Caco-2 (cell line): ENCODE results near the gene SH3BP4. TPM values are rescaled to one million over a fixed set of nuclear protein-coding genes. Genes with fewer than 3 reads are reported as not detected.

Experiments
- BruUV-seq: library from RNA; stranded (reverse); fragments of 400-500 nt; replicated peaks from 2 replicates; lab custom pipeline; 2021; lab: Mats Ljungman, UMichigan
- CTCF ChIA-PET: fragments of 300-600 bp; sonication (Branson Sonifier 250); formaldehyde crosslinking; loops from one replicate; lab custom pipeline; 2022; ENCODE audit warnings: antibody characterized with exemption; lab: Charles Lee
- POLR2A ChIA-PET: fragments of 300-600 bp; sonication (Branson Sonifier 250); formaldehyde crosslinking; loops from one replicate; lab custom pipeline; 2022; ENCODE audit warnings: antibody characterized with exemption; lab: Charles Lee
- DNase-seq, 2 experiments: peaks; one replicate each; pipeline versions ENCODE4 v3.0.0 to v3.0.0-alpha.2; 2020 to 2022
- H3K27me3 ChIP-seq: replicated peaks from 2 replicates; pipeline ENCODE4 v1.6.0; 2011; ENCODE audit warnings: low read length; ENCODE audit not compliant: control insufficient read depth, insufficient read depth
- H3K36me3 ChIP-seq: 2 replicates; pipeline ENCODE4 v1.5.1; 2011; ENCODE audit warnings: low read length; ENCODE audit not compliant: control insufficient read depth, insufficient read depth
- H3K4me1 ChIP-seq: fragments of 250-450 bp; sonication (Bioruptor Pico); 2 replicates; pipeline ENCODE4 v1.5.1; 2020; ENCODE audit warnings: mild to moderate bottlenecking
- H3K4me3 ChIP-seq: 2 replicates; pipeline ENCODE4 v1.5.1; 2011; ENCODE audit warnings: low read depth, mild to moderate bottlenecking, control low read depth, low read length
- H3K9me3 ChIP-seq: fragments of 250-450 bp; sonication (Bioruptor Pico); 2 replicates; pipeline ENCODE4 v1.5.1; 2020; ENCODE audit warnings: mild to moderate bottlenecking, moderate library complexity
- H3K27ac Mint-ChIP-seq: one replicate; pipeline ENCODE4 v1.8.0; 2022; ENCODE audit warnings: mixed read lengths; ENCODE audit not compliant: unreplicated experiment
- H3K27me3 Mint-ChIP-seq: one replicate; pipeline ENCODE4 v1.8.0; 2022; ENCODE audit warnings: mixed read lengths; ENCODE audit not compliant: insufficient read depth, unreplicated experiment
- H3K36me3 Mint-ChIP-seq: one replicate; pipeline ENCODE4 v1.8.0; 2022; ENCODE audit warnings: mild to moderate bottlenecking, mixed read lengths; ENCODE audit not compliant: insufficient read depth, unreplicated experiment
- H3K4me1 Mint-ChIP-seq: one replicate; pipeline ENCODE4 v1.8.0; 2022; ENCODE audit warnings: low read depth, mixed read lengths; ENCODE audit not compliant: unreplicated experiment
- H3K4me3 Mint-ChIP-seq: one replicate; pipeline ENCODE4 v1.8.0; 2022; ENCODE audit warnings: mild to moderate bottlenecking, moderate library complexity, mixed read lengths; ENCODE audit not compliant: unreplicated experiment
- H3K9me3 Mint-ChIP-seq: one replicate; pipeline ENCODE4 v1.8.0; 2022; ENCODE audit warnings: mixed read lengths; ENCODE audit not compliant: unreplicated experiment
- intact Hi-C: fragments of 100-400 bp; cut with micrococcal nuclease; formaldehyde crosslinking; loops from one replicate; pipeline ENCODE4 v1.10.0; 2022; ENCODE audit not compliant: unreplicated experiment
- total RNA-seq: library from RNA; stranded (reverse); gene quantifications from 2 replicates; pipeline ENCODE4 v1.2.3, GENCODE V29; 2022
- TF ChIP-seq, protein P1 (sequence below), 2 experiments: fragments of 200-600 bp in 1 of 2; IDR thresholded peaks; 1 replicate in 1 of 2; 2 replicates in 1 of 2; pipeline versions ENCODE4 v1.5.1 to v1.8.0; 2011 to 2022; ENCODE audit warnings: antibody characterized with exemption in 1 of 2, control low read depth in 1 of 2, inconsistent platforms in 1 of 2, low read depth in 1 of 2, low read length in 1 of 2, mild to moderate bottlenecking in 1 of 2, moderate library complexity in 1 of 2; ENCODE audit not compliant: insufficient read depth in 1 of 2, severe bottlenecking in 1 of 2, unreplicated experiment in 1 of 2

Gene SH3BP4
- total RNA-seq, 1 experiment from 2014 or later, result 29.9 TPM

- no peaks in the 10 kb centered on the region for H3K36me3 ChIP-seq
- intact Hi-C loops, result no loop called here
- ChIA-PET CTCF (no interaction called here), POLR2A (no interaction called here)
- no peaks in the 10 kb centered on the region for H3K27me3 ChIP-seq
- no peaks in the 10 kb centered on the region for H3K27me3 Mint-ChIP-seq
- H3K4me3 Mint-ChIP-seq, result peak overlapping the region; percentile 74
- H3K4me1 ChIP-seq, result peaks cover 21% of the 10 kb centered on the region
- DNase-seq, result peak in 1 of 2 experiments; percentile 10
- H3K9me3 Mint-ChIP-seq, result no peaks in the 10 kb centered on the region
- no peak overlapping the region for H3K27ac Mint-ChIP-seq
- H3K4me1 Mint-ChIP-seq, result peaks cover 18% of the 10 kb centered on the region
- TF ChIP-seq, protein P1, sequence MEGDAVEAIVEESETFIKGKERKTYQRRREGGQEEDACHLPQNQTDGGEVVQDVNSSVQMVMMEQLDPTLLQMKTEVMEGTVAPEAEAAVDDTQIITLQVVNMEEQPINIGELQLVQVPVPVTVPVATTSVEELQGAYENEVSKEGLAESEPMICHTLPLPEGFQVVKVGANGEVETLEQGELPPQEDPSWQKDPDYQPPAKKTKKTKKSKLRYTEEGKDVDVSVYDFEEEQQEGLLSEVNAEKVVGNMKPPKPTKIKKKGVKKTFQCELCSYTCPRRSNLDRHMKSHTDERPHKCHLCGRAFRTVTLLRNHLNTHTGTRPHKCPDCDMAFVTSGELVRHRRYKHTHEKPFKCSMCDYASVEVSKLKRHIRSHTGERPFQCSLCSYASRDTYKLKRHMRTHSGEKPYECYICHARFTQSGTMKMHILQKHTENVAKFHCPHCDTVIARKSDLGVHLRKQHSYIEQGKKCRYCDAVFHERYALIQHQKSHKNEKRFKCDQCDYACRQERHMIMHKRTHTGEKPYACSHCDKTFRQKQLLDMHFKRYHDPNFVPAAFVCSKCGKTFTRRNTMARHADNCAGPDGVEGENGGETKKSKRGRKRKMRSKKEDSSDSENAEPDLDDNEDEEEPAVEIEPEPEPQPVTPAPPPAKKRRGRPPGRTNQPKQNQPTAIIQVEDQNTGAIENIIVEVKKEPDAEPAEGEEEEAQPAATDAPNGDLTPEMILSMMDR (IDR thresholded peaks at IDR 0.05; ENCODE audit: insufficient read depth in 1 of 2, low read depth in 1 of 2, low read length in 1 of 2, severe bottlenecking in 1 of 2, unreplicated experiment in 1 of 2), result no peak
- peak overlapping the region; percentile 57 for H3K4me3 ChIP-seq
- no peaks in the 10 kb centered on the region for H3K9me3 ChIP-seq
- no TSS peak for BruUV-seq
- peaks cover 6% of the 10 kb centered on the region for H3K36me3 Mint-ChIP-seq
Measured at GRCh38 chr2:234950730-234951663, 820 bp upstream of the SH3BP4 start.

DNA sequence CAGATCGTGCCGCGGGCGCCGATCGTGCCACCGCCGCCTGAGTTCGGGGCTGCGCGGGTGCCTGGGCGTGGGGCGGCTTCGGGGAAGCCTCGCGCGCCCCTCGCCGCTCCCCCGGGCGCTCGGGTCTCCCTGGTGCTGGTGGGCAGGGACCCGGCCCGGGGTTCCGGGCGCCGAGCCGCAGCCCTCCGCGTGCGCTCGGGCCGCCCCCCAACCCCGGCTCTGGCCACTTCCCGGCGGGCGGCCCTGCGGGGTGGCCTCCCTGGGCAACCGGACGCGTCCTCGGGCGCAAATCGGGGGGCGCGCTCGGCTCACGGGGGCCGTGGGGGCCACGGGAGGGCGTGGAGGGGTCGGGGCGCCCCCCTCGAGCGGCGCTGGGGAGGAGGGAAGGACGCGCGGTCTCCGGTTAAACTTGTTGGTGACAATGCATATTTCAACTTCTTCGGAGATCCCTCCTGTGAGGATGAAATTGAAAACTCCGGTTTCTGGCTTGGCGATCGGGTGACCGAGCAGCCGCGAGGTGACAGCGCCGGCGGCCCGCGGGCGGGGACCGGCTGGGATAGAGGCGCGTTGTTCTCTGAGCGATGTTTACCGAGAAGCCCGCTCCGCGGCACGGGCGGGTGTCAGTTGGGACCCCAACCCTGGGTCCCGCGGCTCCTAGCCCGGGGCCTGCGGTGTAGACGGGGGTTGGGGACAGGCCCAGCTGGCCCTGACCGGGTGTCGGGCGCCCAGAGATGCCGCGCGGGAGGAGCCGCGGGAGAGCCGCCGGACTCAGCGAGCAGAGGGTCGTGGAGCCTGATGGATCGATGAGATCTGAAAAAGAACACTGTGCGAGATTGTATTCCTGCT, 676 bp downstream of the SH3BP4 start:
- CTCF ChIA-PET, result no interaction called here
- Histone ChIP-seq H3K27me3 (no peaks in the 10 kb centered on the region), H3K4me1 (peaks cover 33% of the 10 kb centered on the region), H3K9me3 (no peaks in the 10 kb centered on the region), H3K36me3 (no peaks in the 10 kb centered on the region), H3K4me3 (peak overlapping the region; percentile 63)
- peak overlapping the region; percentile 73 for H3K4me3 Mint-ChIP-seq
- POLR2A ChIA-PET, result interaction anchor here (0.7 kb wide), 1 partner anchor 816 kb away, joined by 3 read pairs; no protein-coding TSS in a partner anchor
- peak in 1 of 2 experiments; percentile 38 for DNase-seq
- peak overlapping the region; percentile 45 for H3K27ac Mint-ChIP-seq
- TF ChIP-seq, protein P1 (IDR thresholded peaks at IDR 0.05; ENCODE audit: insufficient read depth in 1 of 2, low read depth in 1 of 2, low read length in 1 of 2, severe bottlenecking in 1 of 2, unreplicated experiment in 1 of 2), result no peak
- peaks cover 11% of the 10 kb centered on the region for H3K36me3 Mint-ChIP-seq
- intact Hi-C loops, result loop anchor here (2.0 kb wide), 1 partner anchor 48 kb away; no protein-coding TSS in a partner anchor
- H3K4me1 Mint-ChIP-seq, result peaks cover 8% of the 10 kb centered on the region
- no peaks in the 10 kb centered on the region for H3K9me3 Mint-ChIP-seq
- no peaks in the 10 kb centered on the region for H3K27me3 Mint-ChIP-seq
- no TSS peak for BruUV-seq
